Activated CD8-positive, alpha-beta memory T cell treated with anti-CD3 and anti-CD28 coated beads, Interleukin-2, amount 10 ng/mL, durations not matched to agents 7 days and 5 days (primary cell): ENCODE results near the gene MRFAP1L1. TPM values are rescaled to one million over a fixed set of nuclear protein-coding genes. Genes with fewer than 3 reads are reported as not detected.

Experiments
- ATAC-seq: fragments of 150-1000 bp; cut with Tn5 transposase; one replicate; pipeline ENCODE4 v1.10.0; 2021; ENCODE audit warnings: moderate library complexity
- CTCF ChIA-PET: fragments of 350-600 bp; sonication (Branson Sonifier 250); formaldehyde crosslinking; loops from one replicate; lab custom pipeline; 2021; ENCODE audit warnings: antibody characterized with exemption; lab: Charles Lee
- DNase-seq: peaks from one replicate; pipeline ENCODE4 v3.0.0-alpha.2; 2020
- H3K27ac Mint-ChIP-seq: one replicate; pipeline ENCODE4 v1.8.0; 2021; ENCODE audit warnings: mild to moderate bottlenecking, mixed read lengths
- H3K27me3 Mint-ChIP-seq: one replicate; pipeline ENCODE4 v1.8.0; 2021; ENCODE audit warnings: mixed read lengths
- H3K36me3 Mint-ChIP-seq: one replicate; pipeline ENCODE4 v1.8.0; 2021; ENCODE audit warnings: mild to moderate bottlenecking, mixed read lengths
- H3K4me1 Mint-ChIP-seq: one replicate; pipeline ENCODE4 v1.8.0; 2021; ENCODE audit warnings: mixed read lengths
- H3K4me3 Mint-ChIP-seq: one replicate; pipeline ENCODE4 v1.8.0; 2021; ENCODE audit warnings: mild to moderate bottlenecking, moderate library complexity, mixed read lengths
- H3K9me3 Mint-ChIP-seq: one replicate; pipeline ENCODE4 v1.8.0; 2022; ENCODE audit warnings: low read depth, mixed read lengths
- total RNA-seq, 2 experiments: library from RNA; stranded (reverse); gene quantifications; one replicate each; pipeline ENCODE4 v1.2.3, GENCODE V29; 2021

The MRFAP1L1 gene
- total RNA-seq, 2 experiments from 2014 or later: 60.7 to 61.9 TPM

- H3K36me3 Mint-ChIP-seq: peaks cover 10% of the 10 kb centered on the region
- CTCF ChIA-PET: interaction anchor here (0.7 to 7.8 kb wide), 18 partner anchors 10 to 349 kb away, joined by 3 to 174 read pairs (median 4); partner anchors contain the start of genes GRPEL1 and TBC1D14
- H3K4me1 Mint-ChIP-seq: peaks cover 31% of the 10 kb centered on the region
- DNase-seq: no peak
- ATAC-seq: no peak
- H3K27ac Mint-ChIP-seq: no peak overlapping the region
- H3K9me3 Mint-ChIP-seq: no peaks in the 10 kb centered on the region
- H3K27me3 Mint-ChIP-seq: no peaks in the 10 kb centered on the region
- H3K4me3 Mint-ChIP-seq: no peak overlapping the region
These were observed 9.4 kb upstream of the MRFAP1L1 start for GRCh38 chr4:6718932-6719610.

GRCh38 chr4:6716958-6717655 lies 7.4 kb upstream of the MRFAP1L1 start:
- Mint-ChIP-seq H3K4me1 (peaks cover 31% of the 10 kb centered on the region), H3K4me3 (peak overlapping the region; percentile 88), H3K9me3 (no peaks in the 10 kb centered on the region), H3K27me3 (no peaks in the 10 kb centered on the region), H3K27ac (peak overlapping the region; percentile 87), H3K36me3 (peaks cover 10% of the 10 kb centered on the region)
- CTCF ChIA-PET: interaction anchor here (0.7 to 7.8 kb wide), 16 partner anchors 10 to 351 kb away, joined by 3 to 174 read pairs (median 4); partner anchors contain the start of genes GRPEL1 and MRFAP1
- DNase-seq (no peak), ATAC-seq (no peak)

- peaks cover 32% of the 10 kb centered on the region for H3K4me1 Mint-ChIP-seq
- ATAC-seq: peak; percentile 90
- DNase-seq: peak; percentile 92
- no peaks in the 10 kb centered on the region for H3K27me3 Mint-ChIP-seq
- no peaks in the 10 kb centered on the region for H3K9me3 Mint-ChIP-seq
- H3K36me3 Mint-ChIP-seq: peaks cover 12% of the 10 kb centered on the region
- peak within 1 kb of the TSS; percentile 88 for H3K4me3 Mint-ChIP-seq
- peak within 1 kb of the TSS; percentile 93 for H3K27ac Mint-ChIP-seq
- CTCF ChIA-PET: interaction anchor here (0.6 to 7.8 kb wide), 14 partner anchors 9 to 352 kb away, joined by 3 to 174 read pairs (median 5); partner anchors contain the start of genes GRPEL1, MRFAP1 and TADA2B
These were observed 6.6 kb upstream of the MRFAP1L1 start, which contains the start of gene BLOC1S4 for GRCh38 chr4:6716018-6716911. BLOC1S4 (plus strand) TSS chr4:6716174; CDS start chr4:6716210, 36 bp downstream.

GRCh38 chr4:6715704-6716017 lies 6.0 kb upstream of the MRFAP1L1 start:
- peaks cover 16% of the 10 kb centered on the region for H3K36me3 Mint-ChIP-seq
- CTCF ChIA-PET: interaction anchor here (0.9 to 7.8 kb wide), 8 partner anchors 12 to 353 kb away, joined by 3 to 174 read pairs (median 6); partner anchors contain the start of genes GRPEL1 and MRFAP1
- H3K9me3 Mint-ChIP-seq: no peaks in the 10 kb centered on the region
- peak overlapping the region; percentile 93 for H3K27ac Mint-ChIP-seq
- ATAC-seq: no peak
- peak overlapping the region; percentile 88 for H3K4me3 Mint-ChIP-seq
- no peak for DNase-seq
- peaks cover 37% of the 10 kb centered on the region for H3K4me1 Mint-ChIP-seq
- H3K27me3 Mint-ChIP-seq: no peaks in the 10 kb centered on the region

- H3K27me3 Mint-ChIP-seq: no peaks in the 10 kb centered on the region
- H3K36me3 Mint-ChIP-seq: peaks cover 17% of the 10 kb centered on the region
- CTCF ChIA-PET: interaction anchor here (0.9 to 7.6 kb wide), 4 partner anchors 25 to 160 kb away, joined by 3 to 174 read pairs (median 31); a partner anchor contains a TSS
- H3K27ac Mint-ChIP-seq: peak overlapping the region; percentile 56
- no peaks in the 10 kb centered on the region for H3K9me3 Mint-ChIP-seq
- no peak overlapping the region for H3K4me3 Mint-ChIP-seq
- DNase-seq (no peak), ATAC-seq (no peak)
- H3K4me1 Mint-ChIP-seq: peaks cover 35% of the 10 kb centered on the region
These were observed 5.3 kb upstream of the MRFAP1L1 start for GRCh38 chr4:6714954-6715353.

- H3K4me3 Mint-ChIP-seq: no peak overlapping the region
- no peak for ATAC-seq
- no peak for DNase-seq
- CTCF ChIA-PET: interaction anchor here (5.0 to 5.5 kb wide), 2 partner anchors 22 to 36 kb away, joined by 43 to 44 read pairs; a partner anchor contains a TSS
- H3K27me3 Mint-ChIP-seq: no peaks in the 10 kb centered on the region
- H3K4me1 Mint-ChIP-seq: peaks cover 47% of the 10 kb centered on the region
- H3K36me3 Mint-ChIP-seq: peaks cover 37% of the 10 kb centered on the region
- no peaks in the 10 kb centered on the region for H3K9me3 Mint-ChIP-seq
- H3K27ac Mint-ChIP-seq: no peak overlapping the region
These were observed 1.3 kb upstream of the MRFAP1L1 start for GRCh38 chr4:6710996-6711395.

- CTCF ChIA-PET: interaction anchor here (0.7 to 5.5 kb wide), 11 partner anchors 9 to 360 kb away, joined by 3 to 44 read pairs (median 6); partner anchors contain the start of gene GRPEL1
- no peak for ATAC-seq
- no peaks in the 10 kb centered on the region for H3K9me3 Mint-ChIP-seq
- H3K36me3 Mint-ChIP-seq: peaks cover 43% of the 10 kb centered on the region
- peak overlapping the region; percentile 93 for H3K4me3 Mint-ChIP-seq
- peak overlapping the region; percentile 98 for H3K27ac Mint-ChIP-seq
- no peaks in the 10 kb centered on the region for H3K27me3 Mint-ChIP-seq
- DNase-seq: no peak
- peaks cover 48% of the 10 kb centered on the region for H3K4me1 Mint-ChIP-seq
These were observed 617 bp upstream of the MRFAP1L1 start for GRCh38 chr4:6710282-6710681.

- peaks cover 65% of the 10 kb centered on the region for H3K4me1 Mint-ChIP-seq
- ATAC-seq: no peak
- H3K27ac Mint-ChIP-seq: no peak overlapping the region
- no peaks in the 10 kb centered on the region for H3K27me3 Mint-ChIP-seq
- H3K36me3 Mint-ChIP-seq: peaks cover 66% of the 10 kb centered on the region
- peaks cover 3% of the 10 kb centered on the region for H3K9me3 Mint-ChIP-seq
- no peak overlapping the region for H3K4me3 Mint-ChIP-seq
- DNase-seq: no peak
- CTCF ChIA-PET: interaction anchor here (0.9 to 5.5 kb wide), 5 partner anchors 10 to 365 kb away, joined by 3 to 44 read pairs (median 33); a partner anchor contains a TSS
These were observed 3.5 kb downstream of the MRFAP1L1 start for GRCh38 chr4:6706173-6706572.

- H3K27me3 Mint-ChIP-seq: no peaks in the 10 kb centered on the region
- no peak overlapping the region for H3K4me3 Mint-ChIP-seq
- peaks cover 62% of the 10 kb centered on the region for H3K4me1 Mint-ChIP-seq
- ATAC-seq (no peak), DNase-seq (no peak)
- H3K27ac Mint-ChIP-seq: no peak overlapping the region
- peaks cover 63% of the 10 kb centered on the region for H3K36me3 Mint-ChIP-seq
- CTCF ChIA-PET: interaction anchor here (1.0 to 5.5 kb wide), 3 partner anchors 9 to 30 kb away, joined by 3 to 44 read pairs (median 33); a partner anchor contains a TSS
- H3K9me3 Mint-ChIP-seq: peaks cover 3% of the 10 kb centered on the region
These were observed 4.0 kb downstream of the MRFAP1L1 start for GRCh38 chr4:6705646-6706045.

GRCh38 chr4:6703786-6704185 lies 5.9 kb downstream of the MRFAP1L1 start:
- Mint-ChIP-seq H3K27ac (peak overlapping the region; percentile 2), H3K4me3 (no peak overlapping the region), H3K36me3 (peaks cover 64% of the 10 kb centered on the region), H3K9me3 (peaks cover 3% of the 10 kb centered on the region), H3K4me1 (peaks cover 71% of the 10 kb centered on the region), H3K27me3 (no peaks in the 10 kb centered on the region)
- CTCF ChIA-PET: interaction anchor here (1.0 to 6.7 kb wide), 4 partner anchors 13 to 29 kb away, joined by 3 to 87 read pairs (median 18); partner anchors contain the start of gene BLOC1S4
- DNase-seq: no peak
- ATAC-seq: no peak

- DNase-seq (no peak), ATAC-seq (no peak)
- Mint-ChIP-seq H3K4me3 (no peak overlapping the region), H3K4me1 (peaks cover 68% of the 10 kb centered on the region), H3K9me3 (peaks cover 3% of the 10 kb centered on the region), H3K36me3 (peaks cover 56% of the 10 kb centered on the region), H3K27me3 (no peaks in the 10 kb centered on the region), H3K27ac (peak overlapping the region; percentile 38)
- CTCF ChIA-PET: interaction anchor here (0.8 to 6.7 kb wide), 5 partner anchors 12 to 197 kb away, joined by 3 to 87 read pairs (median 3); a partner anchor contains a TSS
These were observed 6.9 kb downstream of the MRFAP1L1 start for GRCh38 chr4:6702761-6703160.

GRCh38 chr4:6701371-6701770 lies 8.3 kb downstream of the MRFAP1L1 start:
- Mint-ChIP-seq H3K27me3 (no peaks in the 10 kb centered on the region), H3K27ac (no peak overlapping the region), H3K9me3 (peaks cover 3% of the 10 kb centered on the region), H3K4me3 (no peak overlapping the region), H3K4me1 (peaks cover 66% of the 10 kb centered on the region), H3K36me3 (peaks cover 46% of the 10 kb centered on the region)
- ATAC-seq: no peak
- CTCF ChIA-PET: interaction anchor here (1.0 to 6.7 kb wide), 10 partner anchors 8 to 67 kb away, joined by 3 to 87 read pairs (median 4); partner anchors contain the start of gene MRFAP1L1
- DNase-seq: peak; percentile 62
